HepG2 (cell line): ENCODE results near the gene FBXO44. TPM values are rescaled to one million over a fixed set of nuclear protein-coding genes. Genes with fewer than 3 reads are reported as not detected.

Experiments used
- FLYWCH1 ChIP-seq: sonication (generic); formaldehyde crosslinking; IDR thresholded peaks from 2 replicates; pipeline ENCODE4 v1.8.1; 2023; ENCODE audit warnings: mild to moderate bottlenecking, missing genetic modification reagents
- HES4 ChIP-seq: sonication (generic); formaldehyde crosslinking; IDR thresholded peaks from 2 replicates; pipeline ENCODE4 v1.9.0; 2021; ENCODE audit warnings: mild to moderate bottlenecking, missing genetic modification reagents, borderline replicate concordance
- HNF4A ChIP-seq: sonication (generic); formaldehyde crosslinking; IDR thresholded peaks from 2 replicates; pipeline ENCODE4 v1.4.0; 2020; ENCODE audit warnings: missing genetic modification reagents
- HNRNPL ChIP-seq: fragments of 200-400 bp; formaldehyde crosslinking; IDR thresholded peaks from 2 replicates; pipeline ENCODE4 v1.6.1; 2017; ENCODE audit warnings: mild to moderate bottlenecking, low read depth, low read length
- JUN ChIP-seq: sonication (generic); formaldehyde crosslinking; IDR thresholded peaks from 2 replicates; pipeline ENCODE4 v1.4.0; 2020; ENCODE audit warnings: mild to moderate bottlenecking, missing genetic modification reagents
- KDM4B ChIP-seq: sonication (generic); formaldehyde crosslinking; IDR thresholded peaks from 2 replicates; pipeline ENCODE4 v1.4.0; 2020; ENCODE audit warnings: missing genetic modification reagents
- KDM5B ChIP-seq: sonication (generic); formaldehyde crosslinking; IDR thresholded peaks from 2 replicates; pipeline ENCODE4 v1.4.0; 2020; ENCODE audit warnings: missing genetic modification reagents, mild to moderate bottlenecking, borderline replicate concordance
- MAFK ChIP-seq, 2 experiments: IDR thresholded peaks in 1 of 2; conservative IDR thresholded peaks in 1 of 2; 2 replicates each; pipeline ENCODE4 v1.6.1; 2011; ENCODE audit warnings: improper control_type of control experiment in 2 of 2, low read length in 2 of 2
- REPIN1 ChIP-seq: sonication (generic); formaldehyde crosslinking; IDR thresholded peaks from 2 replicates; pipeline ENCODE4 v1.8.0; 2022; ENCODE audit warnings: missing genetic modification reagents, low read depth, mild to moderate bottlenecking, borderline replicate concordance
- SAP130 ChIP-seq: IDR thresholded peaks from 2 replicates; pipeline ENCODE4 v1.6.1; 2016; ENCODE audit warnings: low read depth
- SMC3 ChIP-seq: IDR thresholded peaks from 2 replicates; pipeline ENCODE4 v1.6.1; 2011; ENCODE audit warnings: low read length, improper control_type of control experiment
- TFAP4 ChIP-seq: sonication (generic); IDR thresholded peaks from 2 replicates; pipeline ENCODE4 v1.6.1; 2016; ENCODE audit warnings: low read depth, borderline replicate concordance
- ZBTB44 ChIP-seq: sonication (generic); formaldehyde crosslinking; IDR thresholded peaks from 2 replicates; pipeline ENCODE4 v1.4.0; 2020; ENCODE audit warnings: missing genetic modification reagents
- ZNF18 ChIP-seq: sonication (generic); formaldehyde crosslinking; IDR thresholded peaks from 2 replicates; pipeline ENCODE4 v1.8.0; 2022; ENCODE audit warnings: mild to moderate bottlenecking, missing genetic modification reagents; ENCODE audit not compliant: insufficient replicate concordance
- ZNF234 ChIP-seq: sonication (generic); formaldehyde crosslinking; conservative IDR thresholded peaks from 2 replicates; pipeline ENCODE4 v1.5.1; 2020; ENCODE audit warnings: mild to moderate bottlenecking, missing genetic modification reagents
- ZNF292 ChIP-seq: sonication (generic); formaldehyde crosslinking; IDR thresholded peaks from 2 replicates; pipeline ENCODE4 v1.8.1; 2022; ENCODE audit warnings: mild to moderate bottlenecking, low read depth, missing genetic modification reagents, borderline replicate concordance
- ZNF383 ChIP-seq: sonication (generic); formaldehyde crosslinking; IDR thresholded peaks from 2 replicates; pipeline ENCODE4 v1.4.0; 2020; ENCODE audit warnings: missing genetic modification reagents, mild to moderate bottlenecking, borderline replicate concordance
- ZNF530 ChIP-seq: sonication (generic); formaldehyde crosslinking; IDR thresholded peaks from 2 replicates; pipeline ENCODE4 v1.5.0; 2020; ENCODE audit warnings: low read depth, mild to moderate bottlenecking, missing genetic modification reagents
- ZNF792 ChIP-seq: IDR thresholded peaks from 2 replicates; pipeline ENCODE4 v1.6.1; 2016
- polyA plus RNA-seq, 8 experiments: library from polyadenylated mRNA; depleted of rRNA in 3 of 8; stranded (reverse) in 7 of 8; unstranded in 1 of 8; fragments of >200 nt; fragmentation: Illumina TruSeq in 4 of 8; extraction: Trizol in 4 of 8; gene quantifications; 2 replicates each; pipeline versions ENCODE4 v1.2.1 to v1.2.3, GENCODE V29; 2011 to 2016; ENCODE audit warnings: low read depth in 4 of 8, missing spikeins in 1 of 8, mixed read lengths in 1 of 8; ENCODE audit not compliant: insufficient read depth in 1 of 8
- total RNA-seq, 5 experiments: library from RNA; depleted of rRNA; stranded (reverse); fragments of >200 nt; fragmentation: Illumina TruSeq; extraction: Trizol; gene quantifications; 2 replicates each; pipeline ENCODE4 v1.2.3, GENCODE V29; 2016; ENCODE audit warnings: low read depth in 1 of 5
- TF ChIP-seq, protein P1 (sequence below): sonication (generic); formaldehyde crosslinking; IDR thresholded peaks from 2 replicates; pipeline ENCODE4 v1.9.0; 2021; ENCODE audit warnings: missing genetic modification reagents, mild to moderate bottlenecking, borderline replicate concordance
- TF ChIP-seq, protein P2 (sequence below): IDR thresholded peaks from 2 replicates; pipeline ENCODE4 v1.6.1; 2016

FBXO44 gene
- total and polyA plus RNA-seq, 2 of the 13 experiments (the other 11 are each of a cell fraction or from before 2014, with no cell fraction given), result 22.4 to 27.9 TPM

- TF ChIP-seq SMC3, result no peak
- peak; percentile 66; the same call in 1 of the 2 replicates for TF ChIP-seq TFAP4
- TF ChIP-seq ZNF234 (CRISPR knock-in tag), result no peak
- TF ChIP-seq, protein P1, sequence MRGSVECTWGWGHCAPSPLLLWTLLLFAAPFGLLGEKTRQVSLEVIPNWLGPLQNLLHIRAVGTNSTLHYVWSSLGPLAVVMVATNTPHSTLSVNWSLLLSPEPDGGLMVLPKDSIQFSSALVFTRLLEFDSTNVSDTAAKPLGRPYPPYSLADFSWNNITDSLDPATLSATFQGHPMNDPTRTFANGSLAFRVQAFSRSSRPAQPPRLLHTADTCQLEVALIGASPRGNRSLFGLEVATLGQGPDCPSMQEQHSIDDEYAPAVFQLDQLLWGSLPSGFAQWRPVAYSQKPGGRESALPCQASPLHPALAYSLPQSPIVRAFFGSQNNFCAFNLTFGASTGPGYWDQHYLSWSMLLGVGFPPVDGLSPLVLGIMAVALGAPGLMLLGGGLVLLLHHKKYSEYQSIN, result no peak
- peak; percentile 42; the same call in 1 of the 2 replicates for TF ChIP-seq HNRNPL
- TF ChIP-seq ZNF18 (CRISPR knock-in tag), result peak; percentile 41
- TF ChIP-seq ZNF292 (CRISPR knock-in tag), result peak; percentile 73; the same call in 1 of the 2 replicates
- no peak for TF ChIP-seq HES4 (CRISPR knock-in tag)
- peak; percentile 56 for TF ChIP-seq HNF4A (CRISPR knock-in tag)
- TF ChIP-seq, protein P2, sequence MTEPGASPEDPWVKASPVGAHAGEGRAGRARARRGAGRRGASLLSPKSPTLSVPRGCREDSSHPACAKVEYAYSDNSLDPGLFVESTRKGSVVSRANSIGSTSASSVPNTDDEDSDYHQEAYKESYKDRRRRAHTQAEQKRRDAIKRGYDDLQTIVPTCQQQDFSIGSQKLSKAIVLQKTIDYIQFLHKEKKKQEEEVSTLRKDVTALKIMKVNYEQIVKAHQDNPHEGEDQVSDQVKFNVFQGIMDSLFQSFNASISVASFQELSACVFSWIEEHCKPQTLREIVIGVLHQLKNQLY (CRISPR knock-in tag), result no peak
- TF ChIP-seq SAP130 (CRISPR knock-in tag), result peak; percentile 76
- TF ChIP-seq JUN (CRISPR knock-in tag), result no peak
- no peak for TF ChIP-seq ZNF383 (CRISPR knock-in tag)
- TF ChIP-seq FLYWCH1 (CRISPR knock-in tag), result no peak
- no peak for TF ChIP-seq ZNF530 (CRISPR knock-in tag)
- TF ChIP-seq KDM4B (CRISPR knock-in tag), result 0 out of 2 replicates have a peak, but pooled peaks have one; percentile 32
- no peak; the same call in 1 of the 2 replicates for TF ChIP-seq KDM5B (CRISPR knock-in tag)
- TF ChIP-seq ZNF792 (CRISPR knock-in tag), result no peak
- no peak for TF ChIP-seq ZBTB44 (CRISPR knock-in tag)
- TF ChIP-seq REPIN1 (CRISPR knock-in tag), result no peak
- peak; percentile 15 to 16; a peak in 1 of 4 replicates for TF ChIP-seq MAFK (conservative IDR thresholded peaks at IDR 0.05 in 1 of 2, IDR thresholded peaks at IDR 0.05 in 1 of 2; ENCODE audit: low read length in 2 of 2)
These were observed 1.4 kb upstream of the FBXO44 start (continued) for GRCh38 chr1:11653101-11653860.
